AG08396 (cell line): ENCODE results near the gene NCK1.

ENCODE experiments used
- DNase-seq: peaks from one replicate; pipeline ENCODE4 v3.0.0; 2012; ENCODE audit warnings: low spot score, mixed read lengths

Gene NCK1

DNA sequence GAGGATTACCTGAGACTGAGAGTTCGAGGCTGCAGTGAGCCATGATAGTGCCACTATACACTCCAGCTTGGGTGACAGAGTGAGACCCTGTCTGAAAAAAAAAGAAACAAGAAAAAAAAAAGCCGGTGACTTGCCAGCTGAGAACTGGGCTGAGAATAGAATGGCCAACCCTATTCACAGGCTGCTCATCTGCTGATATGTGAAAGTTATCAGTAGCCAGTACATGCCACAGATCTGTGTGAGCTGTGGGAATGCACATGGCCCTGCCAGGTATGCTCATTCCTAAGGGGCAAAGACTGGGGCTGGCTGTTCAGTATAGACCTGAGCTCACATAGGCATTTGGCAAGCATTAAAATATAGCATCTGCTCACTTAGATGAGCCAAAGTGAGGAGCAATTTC is 126.6 kb downstream of the NCK1 start:
- no peak for DNase-seq

DNA sequence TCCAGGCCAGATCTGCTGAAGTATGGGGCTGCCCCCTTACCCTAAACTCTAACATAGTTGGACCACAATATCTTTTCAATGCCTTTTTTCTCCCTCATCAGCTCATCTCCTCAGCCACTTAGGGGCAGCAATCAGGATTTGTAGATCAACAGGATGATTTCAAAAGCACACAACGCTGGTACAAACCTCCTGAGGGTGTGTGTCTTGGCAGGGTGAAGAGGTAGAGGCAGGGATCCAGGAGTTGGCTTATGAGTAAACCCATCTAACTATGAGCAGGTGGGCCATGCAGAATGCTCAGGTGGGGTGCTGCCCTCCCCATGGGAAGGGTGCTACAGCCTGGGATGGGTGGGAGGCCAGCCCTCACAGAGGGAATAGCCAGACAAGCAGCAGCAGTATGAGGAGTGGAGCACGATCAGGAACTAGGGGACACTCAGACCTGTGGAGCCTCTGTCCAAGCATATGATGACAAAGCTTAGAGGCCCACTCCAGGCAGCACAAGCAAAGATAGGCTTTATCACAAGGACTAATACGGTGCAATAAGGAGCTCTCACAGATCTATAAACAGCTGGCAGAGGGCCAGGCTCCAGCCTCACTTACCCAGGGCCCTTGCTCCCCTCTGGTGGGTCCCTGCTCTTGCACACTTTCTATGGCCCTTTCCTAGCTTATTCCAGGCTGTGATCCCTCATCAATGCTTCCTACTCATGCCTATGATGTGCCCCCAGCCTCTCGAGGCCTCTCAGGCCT is 127.9 kb downstream of the NCK1 start:
- DNase-seq, result no peak

DNA sequence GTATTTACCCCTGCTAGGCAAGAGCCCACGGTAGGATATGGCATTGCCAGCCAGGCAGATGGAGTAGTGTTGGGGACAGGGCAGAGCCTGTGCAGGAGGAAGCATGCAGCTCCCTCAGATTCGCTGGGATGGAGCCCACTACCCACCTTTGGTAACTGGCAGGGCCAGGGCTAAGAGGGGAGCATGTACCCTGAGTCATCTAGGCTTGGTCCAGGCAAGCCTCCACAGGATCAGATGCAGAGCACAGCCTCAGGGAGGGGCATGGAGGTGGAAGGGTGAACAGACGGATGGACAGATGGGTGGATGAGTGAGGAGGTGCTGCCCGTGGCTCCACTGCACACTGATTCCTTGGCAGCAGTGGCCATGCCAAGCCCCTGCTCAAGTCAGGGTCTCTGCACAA is 128.8 kb downstream of the NCK1 start:
- no peak for DNase-seq

GRCh38 chr3:136992115-136992514 is 130.1 kb downstream of the NCK1 start:
- DNase-seq, result no peak

- DNase-seq, result peak; percentile 46
Measured at GRCh38 chr3:136994772-136995516, 132.9 kb downstream of the NCK1 start.

DNA sequence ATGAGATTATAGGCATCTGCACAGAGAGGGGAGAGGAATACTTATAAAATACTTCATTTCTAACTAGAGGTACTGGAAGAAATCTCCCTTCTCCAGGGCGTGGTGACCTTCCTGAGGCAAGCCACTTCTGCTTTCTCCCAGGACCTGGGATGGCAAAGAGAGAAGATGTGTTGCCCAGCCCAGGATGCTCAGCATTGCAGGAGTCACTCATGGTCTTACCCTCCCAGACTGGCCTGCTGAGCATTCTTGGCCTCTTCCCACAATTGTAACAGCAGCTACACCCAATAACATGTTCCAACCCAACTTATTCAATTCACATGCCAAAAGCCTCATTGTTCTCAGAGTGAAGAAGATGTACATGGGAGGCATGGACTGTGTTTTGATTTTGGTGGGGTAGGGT is 133.6 kb downstream of the NCK1 start:
- no peak for DNase-seq
